Kidney (tissue), 14 donors: Measurements from ENCODE around the gene POLD3. TPM values are rescaled to one million over a fixed set of nuclear protein-coding genes. Genes with fewer than 3 reads are reported as not detected.

ENCODE experiments used
- DNase-seq, 5 donors: peaks; one replicate each; pipeline ENCODE4 v3.0.0-alpha.2; 2013 to 2020
- FAIRE-seq: peaks from 2 replicates; lab custom pipeline; 2012; peaks lifted over from hg19 to GRCh38; lab: Jason Lieb, UNC
- H3K27ac ChIP-seq, 2 donors: one replicate each; pipeline ENCODE4 v1.7.0; 2013; ENCODE audit warnings: low read depth in 2 of 2, low read length in 2 of 2, inconsistent platforms in 1 of 2
- H3K27me3 ChIP-seq: one replicate; pipeline ENCODE4 v1.7.1; 2013; ENCODE audit warnings: low read length, inconsistent platforms; ENCODE audit not compliant: control insufficient read depth, insufficient read depth
- H3K36me3 ChIP-seq, 3 donors: one replicate each; pipeline versions ENCODE4 v1.7.0 to v1.7.1; 2013; ENCODE audit warnings: low read length in 3 of 3, control low read depth in 1 of 3, inconsistent platforms in 1 of 3; ENCODE audit not compliant: insufficient read depth in 3 of 3, control insufficient read depth in 2 of 3
- H3K4me1 ChIP-seq, 3 donors: one replicate each; pipeline versions ENCODE4 v1.7.0 to v1.7.1; 2013; ENCODE audit warnings: low read length in 3 of 3, inconsistent platforms in 1 of 3, low read depth in 1 of 3; ENCODE audit not compliant: control insufficient read depth in 2 of 3, insufficient read depth in 2 of 3
- H3K4me3 ChIP-seq, 3 donors: one replicate each; pipeline versions ENCODE4 v1.7.0 to v1.8.1; 2013; ENCODE audit warnings: low read length in 3 of 3, control low read depth in 1 of 3, inconsistent platforms in 1 of 3
- H3K9ac ChIP-seq, 3 donors: one replicate each; pipeline versions ENCODE4 v1.7.0 to v1.7.1; 2013; ENCODE audit warnings: low read length in 3 of 3, control low read depth in 1 of 3, inconsistent platforms in 1 of 3
- H3K9me3 ChIP-seq, 3 donors: one replicate each; pipeline versions ENCODE4 v1.7.0 to v1.7.1; 2013; ENCODE audit warnings: low read length in 3 of 3, control low read depth in 1 of 3, inconsistent platforms in 1 of 3; ENCODE audit not compliant: control insufficient read depth in 2 of 3, insufficient read depth in 1 of 3
- CTCF ChIP-seq: IDR thresholded peaks from 3 replicates; pipeline ENCODE4 v1.5.1; 2012; ENCODE audit warnings: mild to moderate bottlenecking, moderate library complexity, borderline replicate concordance; ENCODE audit not compliant: insufficient read depth; ENCODE audit errors: extremely low read depth
- intact Hi-C: fragments of 100-400 bp; cut with DNase I; formaldehyde crosslinking; loops from one replicate; pipeline ENCODE4 v1.11.1; 2022
- polyA plus RNA-seq: library from polyadenylated mRNA; stranded (reverse); fragments of 350-450 nt; fragmentation: Illumina TruSeq; extraction: RNeasy Lipid Tissue Mini Kit (QIAGEN cat#74804); gene quantifications from one replicate; pipeline ENCODE4 v1.2.3, GENCODE V29; 2014; ENCODE audit warnings: low read depth, low replicate concordance; ENCODE audit not compliant: insufficient read depth
- total RNA-seq: library from RNA; stranded (reverse); fragmentation: NEBNext Ultra II Directional; extraction: Animal tissue kit (Norgen Biotek cat#: 25700); gene quantifications from one replicate; pipeline ENCODE4 v1.2.1, GENCODE V29; 2021
- donor health status: control.
- donor health status: control.
- donor health status: control.
- donor health status: control.
- donor health status: control.
- donor health status: DM: yes; HTN: yes; CAD: no.
- donor health status: Normal renal cell carcinoma (clear cell type).

Gene POLD3
- total and polyA plus RNA-seq, 2 donors from 2014 or later = 12.8 to 22.3 TPM

- no peak overlapping the region for H3K27ac ChIP-seq
- DNase-seq = no peak
- TF ChIP-seq CTCF = no peak
- H3K9me3 ChIP-seq = no peaks in the 10 kb centered on the region
- intact Hi-C loops = no loop called here
- no peak for FAIRE-seq
- no peaks in the 10 kb centered on the region for H3K27me3 ChIP-seq
- H3K9ac ChIP-seq = no peak overlapping the region
- no peaks in the 10 kb centered on the region for H3K36me3 ChIP-seq
- H3K4me3 ChIP-seq = no peak overlapping the region
- no peaks in the 10 kb centered on the region for H3K4me1 ChIP-seq
Measured at GRCh38 chr11:74577624-74578396, 14.6 kb upstream of the POLD3 start.

- H3K9ac ChIP-seq = no peak overlapping the region
- FAIRE-seq = no peak
- no peaks in the 10 kb centered on the region for H3K27me3 ChIP-seq
- H3K9me3 ChIP-seq = no peaks in the 10 kb centered on the region
- H3K36me3 ChIP-seq = no peaks in the 10 kb centered on the region
- no peak for TF ChIP-seq CTCF
- no peak overlapping the region for H3K27ac ChIP-seq
- DNase-seq = no peak
- intact Hi-C loops = no loop called here
- no peaks in the 10 kb centered on the region for H3K4me1 ChIP-seq
- no peak overlapping the region for H3K4me3 ChIP-seq
Measured at GRCh38 chr11:74579577-74580270, 12.7 kb upstream of the POLD3 start.

- no peak for FAIRE-seq
- Histone ChIP-seq H3K4me3 (no peak overlapping the region), H3K27ac (no peak overlapping the region), H3K9me3 (no peaks in the 10 kb centered on the region), H3K27me3 (no peaks in the 10 kb centered on the region), H3K4me1 (no peaks in the 10 kb centered on the region), H3K9ac (no peak overlapping the region), H3K36me3 (no peaks in the 10 kb centered on the region)
- no peak for DNase-seq
- intact Hi-C loops = no loop called here
- TF ChIP-seq CTCF = no peak
Measured at GRCh38 chr11:74581954-74582547, 10.3 kb upstream of the POLD3 start.
